ENCODE data around the gene KITLG.

DNA sequence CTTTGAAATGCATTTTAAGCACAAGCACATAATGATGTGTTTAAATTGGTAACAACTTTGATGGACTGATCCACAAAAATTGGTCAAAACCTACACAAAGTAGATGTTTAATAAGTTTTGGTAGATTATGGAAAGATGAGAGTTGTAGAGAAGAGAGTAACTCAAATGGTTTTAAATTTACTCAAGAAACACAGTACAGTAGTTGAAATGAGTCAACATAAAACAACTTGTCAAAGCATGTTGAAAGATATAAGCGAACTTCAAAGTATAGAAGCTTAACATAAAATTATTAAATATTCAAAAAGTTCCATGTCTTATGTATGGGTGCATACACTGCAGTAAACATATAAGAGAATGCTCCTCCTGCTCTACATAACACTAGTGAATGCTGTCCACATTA lies 49.4 kb downstream of the KITLG start:
- TF ChIP-seq, protein P1, sequence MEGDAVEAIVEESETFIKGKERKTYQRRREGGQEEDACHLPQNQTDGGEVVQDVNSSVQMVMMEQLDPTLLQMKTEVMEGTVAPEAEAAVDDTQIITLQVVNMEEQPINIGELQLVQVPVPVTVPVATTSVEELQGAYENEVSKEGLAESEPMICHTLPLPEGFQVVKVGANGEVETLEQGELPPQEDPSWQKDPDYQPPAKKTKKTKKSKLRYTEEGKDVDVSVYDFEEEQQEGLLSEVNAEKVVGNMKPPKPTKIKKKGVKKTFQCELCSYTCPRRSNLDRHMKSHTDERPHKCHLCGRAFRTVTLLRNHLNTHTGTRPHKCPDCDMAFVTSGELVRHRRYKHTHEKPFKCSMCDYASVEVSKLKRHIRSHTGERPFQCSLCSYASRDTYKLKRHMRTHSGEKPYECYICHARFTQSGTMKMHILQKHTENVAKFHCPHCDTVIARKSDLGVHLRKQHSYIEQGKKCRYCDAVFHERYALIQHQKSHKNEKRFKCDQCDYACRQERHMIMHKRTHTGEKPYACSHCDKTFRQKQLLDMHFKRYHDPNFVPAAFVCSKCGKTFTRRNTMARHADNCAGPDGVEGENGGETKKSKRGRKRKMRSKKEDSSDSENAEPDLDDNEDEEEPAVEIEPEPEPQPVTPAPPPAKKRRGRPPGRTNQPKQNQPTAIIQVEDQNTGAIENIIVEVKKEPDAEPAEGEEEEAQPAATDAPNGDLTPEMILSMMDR (IDR thresholded peaks at IDR 0.05): no peak
- no peak for TF ChIP-seq POLR2A (IDR thresholded peaks at IDR 0.05)
